OCI-LY7 (cell line): ENCODE measurements around the gene TGFBRAP1. TPM values are rescaled to one million over a fixed set of nuclear protein-coding genes. Genes with fewer than 3 reads are reported as not detected.

Source experiments
- BruUV-seq: library from RNA; stranded (reverse); fragments of 400-500 nt; replicated peaks from 2 replicates; lab custom pipeline; 2021; lab: Mats Ljungman, UMichigan
- CTCF ChIA-PET: fragments of 300-600 bp; sonication (Branson Sonifier 250); formaldehyde crosslinking; loops from one replicate; lab custom pipeline; 2022; ENCODE audit warnings: antibody characterized with exemption; ENCODE audit not compliant: unreplicated experiment; lab: Charles Lee
- POLR2A ChIA-PET: fragments of 300-600 bp; sonication (Branson Sonifier 250); formaldehyde crosslinking; loops from one replicate; lab custom pipeline; 2022; ENCODE audit warnings: antibody characterized with exemption; lab: Charles Lee
- DNase-seq: peaks from one replicate; pipeline ENCODE4 v3.0.0-alpha.2; 2015; ENCODE audit warnings: low spot score
- H2AFZ ChIP-seq: fragments of 200-600 bp; sonication (generic), shearing (Covaris generic); 2 replicates; pipeline ENCODE4 v1.6.1; 2014; ENCODE audit warnings: mild to moderate bottlenecking, antibody characterized with exemption, low read length, moderate library complexity
- H3K27ac ChIP-seq: fragments of 200-600 bp; sonication (generic); 2 replicates; pipeline ENCODE4 v1.5.1; 2014; ENCODE audit warnings: mixed run types, low read depth, mild to moderate bottlenecking, moderate library complexity, low read length, inconsistent platforms; ENCODE audit not compliant: poor library complexity, severe bottlenecking
- H3K36me3 ChIP-seq: fragments of 200-600 bp; sonication (generic); 2 replicates; pipeline ENCODE4 v1.6.1; 2014; ENCODE audit warnings: mild to moderate bottlenecking, antibody characterized with exemption, low read length, moderate library complexity, mixed read lengths; ENCODE audit not compliant: insufficient read depth
- H3K4me1 ChIP-seq: fragments of 200-600 bp; sonication (generic); 2 replicates; pipeline ENCODE4 v1.5.1; 2014; ENCODE audit warnings: mild to moderate bottlenecking, low read length; ENCODE audit not compliant: insufficient read depth, poor library complexity, severe bottlenecking
- H3K4me2 ChIP-seq: fragments of 200-600 bp; sonication (generic); 2 replicates; pipeline ENCODE4 v1.6.1; 2014; ENCODE audit warnings: mild to moderate bottlenecking, low read length
- H3K4me3 ChIP-seq: fragments of 200-600 bp; sonication (generic); 2 replicates; pipeline ENCODE4 v1.5.1; 2014; ENCODE audit warnings: mild to moderate bottlenecking, low read depth, low read length; ENCODE audit not compliant: poor library complexity, severe bottlenecking
- H3K79me2 ChIP-seq: fragments of 200-600 bp; sonication (generic); 2 replicates; pipeline ENCODE4 v1.6.1; 2016; ENCODE audit warnings: low read depth, mild to moderate bottlenecking, low read length, moderate library complexity, mixed read lengths; ENCODE audit not compliant: insufficient read depth
- H3K9me2 ChIP-seq: fragments of 200-600 bp; sonication (generic); 2 replicates; pipeline ENCODE4 v1.6.1; 2016; ENCODE audit warnings: mild to moderate bottlenecking, low read length, mixed read lengths; ENCODE audit not compliant: insufficient read depth
- H3K9me3 ChIP-seq: fragments of 200-600 bp; sonication (generic); 2 replicates; pipeline ENCODE4 v1.6.1; 2014; ENCODE audit warnings: mild to moderate bottlenecking, mixed run types, low read length, mixed read lengths
- H4K20me1 ChIP-seq: fragments of 200-600 bp; sonication (generic); 2 replicates; pipeline ENCODE4 v1.6.1; 2014; ENCODE audit warnings: mild to moderate bottlenecking, antibody characterized with exemption, low read length, moderate library complexity, mixed read lengths; ENCODE audit not compliant: insufficient read depth
- EZH2phosphoT487 ChIP-seq: fragments of 200-600 bp; sonication (generic); IDR thresholded peaks from 2 replicates; pipeline ENCODE4 v1.6.1; 2018; ENCODE audit warnings: low read depth, borderline replicate concordance, mild to moderate bottlenecking, mixed run types, antibody characterized with exemption, low read length, moderate library complexity, mixed read lengths
- intact Hi-C: fragments of 100-400 bp; cut with micrococcal nuclease; formaldehyde crosslinking; loops from one replicate; pipeline ENCODE4 v1.10.0; 2022; ENCODE audit not compliant: unreplicated experiment
- total RNA-seq, 2 experiments: library from RNA; depleted of rRNA in 1 of 2; stranded (reverse); fragments of >200 nt in 1 of 2; shearing (Covaris generic) in 1 of 2; gene quantifications; 2 replicates each; pipeline ENCODE4 v1.2.3, GENCODE V29; 2014 to 2022
- TF ChIP-seq, protein P1 (sequence below): fragments of 200-600 bp; sonication (generic); conservative IDR thresholded peaks from 2 replicates; pipeline ENCODE4 v1.5.1; 2014; ENCODE audit warnings: mild to moderate bottlenecking, antibody characterized with exemption, low read length, moderate library complexity, mixed read lengths

Gene TGFBRAP1
- total RNA-seq, 2 experiments from 2014 or later = 20.5 to 24.6 TPM

DNA sequence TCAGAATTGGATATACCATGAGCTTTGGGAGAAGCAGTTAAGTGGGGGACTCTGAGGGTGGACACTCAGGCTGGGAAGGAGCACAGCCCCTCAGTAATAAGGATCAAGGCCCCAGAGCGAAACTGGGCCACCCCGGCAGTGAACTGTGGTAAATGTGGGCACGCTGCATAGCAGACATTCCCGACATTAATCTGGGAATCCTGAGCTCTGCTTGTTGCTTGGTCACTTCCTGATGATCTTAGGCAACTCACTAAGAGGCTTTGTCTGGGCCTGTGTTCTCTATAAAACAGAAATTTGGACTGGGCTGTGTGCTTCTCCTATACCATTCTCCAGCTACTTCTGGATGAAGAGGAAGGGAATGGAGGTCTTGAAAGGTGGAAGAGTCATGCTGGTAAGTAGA, 4.8 kb downstream of the TGFBRAP1 start:
- TF ChIP-seq EZH2phosphoT487 = no peak
- TF ChIP-seq, protein P1, sequence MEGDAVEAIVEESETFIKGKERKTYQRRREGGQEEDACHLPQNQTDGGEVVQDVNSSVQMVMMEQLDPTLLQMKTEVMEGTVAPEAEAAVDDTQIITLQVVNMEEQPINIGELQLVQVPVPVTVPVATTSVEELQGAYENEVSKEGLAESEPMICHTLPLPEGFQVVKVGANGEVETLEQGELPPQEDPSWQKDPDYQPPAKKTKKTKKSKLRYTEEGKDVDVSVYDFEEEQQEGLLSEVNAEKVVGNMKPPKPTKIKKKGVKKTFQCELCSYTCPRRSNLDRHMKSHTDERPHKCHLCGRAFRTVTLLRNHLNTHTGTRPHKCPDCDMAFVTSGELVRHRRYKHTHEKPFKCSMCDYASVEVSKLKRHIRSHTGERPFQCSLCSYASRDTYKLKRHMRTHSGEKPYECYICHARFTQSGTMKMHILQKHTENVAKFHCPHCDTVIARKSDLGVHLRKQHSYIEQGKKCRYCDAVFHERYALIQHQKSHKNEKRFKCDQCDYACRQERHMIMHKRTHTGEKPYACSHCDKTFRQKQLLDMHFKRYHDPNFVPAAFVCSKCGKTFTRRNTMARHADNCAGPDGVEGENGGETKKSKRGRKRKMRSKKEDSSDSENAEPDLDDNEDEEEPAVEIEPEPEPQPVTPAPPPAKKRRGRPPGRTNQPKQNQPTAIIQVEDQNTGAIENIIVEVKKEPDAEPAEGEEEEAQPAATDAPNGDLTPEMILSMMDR = no peak
- Histone ChIP-seq H4K20me1 (peaks cover 36% of the 10 kb centered on the region), H3K4me1 (peaks cover 11% of the 10 kb centered on the region), H2AFZ (no peak overlapping the region), H3K4me2 (no peak overlapping the region), H3K36me3 (peaks cover 38% of the 10 kb centered on the region), H3K9me3 (no peaks in the 10 kb centered on the region), H3K9me2 (no peaks in the 10 kb centered on the region), H3K79me2 (peaks cover 75% of the 10 kb centered on the region), H3K4me3 (no peak overlapping the region), H3K27ac (no peak overlapping the region)
- intact Hi-C loops = no loop called here
- ChIA-PET CTCF (no interaction called here), POLR2A (interaction anchor here (0.5 to 1.5 kb wide), 3 partner anchors 12 to 23 kb away, joined by 3 to 4 read pairs (median 3); partner anchors contain the start of gene C2orf49)
- DNase-seq = no peak
- BruUV-seq = no TSS peak

DNA sequence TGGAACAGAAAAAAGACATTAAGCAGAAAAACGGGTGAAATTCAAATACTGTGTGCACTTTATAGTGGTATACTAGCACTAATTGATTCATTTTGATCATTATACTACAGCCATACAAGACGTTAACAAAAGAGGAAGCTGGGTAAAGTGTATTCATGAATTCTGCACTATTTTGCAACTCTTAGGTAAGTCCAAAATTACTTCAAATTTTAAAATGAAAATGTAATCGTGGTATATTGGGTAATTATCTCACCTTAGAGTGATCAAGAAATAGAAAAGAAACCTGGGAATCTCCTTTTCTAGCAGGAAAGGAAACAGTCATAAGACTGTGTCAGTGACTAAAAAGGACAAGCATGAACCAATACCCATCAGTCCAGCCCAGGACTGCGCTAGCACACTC, 5.4 kb downstream of the TGFBRAP1 start:
- ChIA-PET CTCF (no interaction called here), POLR2A (interaction anchor here (1.5 kb wide), 1 partner anchor 22 kb away, joined by 3 read pairs; no protein-coding TSS in a partner anchor)
- H3K9me2 ChIP-seq = no peaks in the 10 kb centered on the region
- H3K4me3 ChIP-seq = no peak overlapping the region
- no peak overlapping the region for H3K27ac ChIP-seq
- H3K4me1 ChIP-seq = peaks cover 11% of the 10 kb centered on the region
- peaks cover 36% of the 10 kb centered on the region for H4K20me1 ChIP-seq
- DNase-seq = no peak
- TF ChIP-seq, protein P1 = no peak
- no peak for TF ChIP-seq EZH2phosphoT487
- peaks cover 38% of the 10 kb centered on the region for H3K36me3 ChIP-seq
- intact Hi-C loops = no loop called here
- no TSS peak for BruUV-seq
- H3K9me3 ChIP-seq = no peaks in the 10 kb centered on the region
- no peak overlapping the region for H3K4me2 ChIP-seq
- H2AFZ ChIP-seq = no peak overlapping the region
- peaks cover 76% of the 10 kb centered on the region for H3K79me2 ChIP-seq

DNA sequence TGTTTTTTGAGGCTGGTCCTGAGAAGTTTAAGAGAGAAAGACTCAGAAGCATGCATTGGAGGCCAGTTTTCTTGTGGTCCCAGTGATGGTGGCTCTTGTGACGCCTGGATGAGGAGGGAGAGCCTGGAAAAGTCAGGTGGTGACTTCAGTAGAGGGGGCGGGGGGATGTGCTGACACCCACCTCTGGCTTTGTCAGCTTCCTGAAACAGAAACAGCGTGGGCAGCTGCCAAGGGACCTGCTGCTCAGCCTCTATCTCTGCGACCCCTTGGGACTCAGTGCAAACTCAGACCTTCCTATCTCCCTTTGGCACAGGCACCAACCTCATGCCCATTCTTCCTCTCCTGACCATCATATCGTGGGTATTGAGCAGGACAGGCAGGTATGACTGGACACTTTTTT, 6.4 kb downstream of the TGFBRAP1 start:
- no peak overlapping the region for H2AFZ ChIP-seq
- peaks cover 6% of the 10 kb centered on the region for H3K4me1 ChIP-seq
- DNase-seq = no peak
- no peak overlapping the region for H3K4me3 ChIP-seq
- ChIA-PET CTCF (no interaction called here), POLR2A (interaction anchor here (1.4 kb wide), 1 partner anchor 9 kb away, joined by 8 read pairs; no protein-coding TSS in a partner anchor)
- H4K20me1 ChIP-seq = peaks cover 34% of the 10 kb centered on the region
- H3K4me2 ChIP-seq = no peak overlapping the region
- no peak for TF ChIP-seq EZH2phosphoT487
- TF ChIP-seq, protein P1 = no peak
- H3K36me3 ChIP-seq = peaks cover 38% of the 10 kb centered on the region
- BruUV-seq = no TSS peak
- H3K9me2 ChIP-seq = no peaks in the 10 kb centered on the region
- intact Hi-C loops = no loop called here
- H3K27ac ChIP-seq = no peak overlapping the region
- H3K9me3 ChIP-seq = no peaks in the 10 kb centered on the region
- H3K79me2 ChIP-seq = peaks cover 71% of the 10 kb centered on the region
